Measurements from ENCODE around the gene P2RY11. TPM values are rescaled to one million over a fixed set of nuclear protein-coding genes. Genes with fewer than 3 reads are reported as not detected.

P2RY11 gene
- total RNA-seq, 4 donors from 2014 or later: 2.4 to 16.8 (median 5.7) TPM; not detected in 1

DNA sequence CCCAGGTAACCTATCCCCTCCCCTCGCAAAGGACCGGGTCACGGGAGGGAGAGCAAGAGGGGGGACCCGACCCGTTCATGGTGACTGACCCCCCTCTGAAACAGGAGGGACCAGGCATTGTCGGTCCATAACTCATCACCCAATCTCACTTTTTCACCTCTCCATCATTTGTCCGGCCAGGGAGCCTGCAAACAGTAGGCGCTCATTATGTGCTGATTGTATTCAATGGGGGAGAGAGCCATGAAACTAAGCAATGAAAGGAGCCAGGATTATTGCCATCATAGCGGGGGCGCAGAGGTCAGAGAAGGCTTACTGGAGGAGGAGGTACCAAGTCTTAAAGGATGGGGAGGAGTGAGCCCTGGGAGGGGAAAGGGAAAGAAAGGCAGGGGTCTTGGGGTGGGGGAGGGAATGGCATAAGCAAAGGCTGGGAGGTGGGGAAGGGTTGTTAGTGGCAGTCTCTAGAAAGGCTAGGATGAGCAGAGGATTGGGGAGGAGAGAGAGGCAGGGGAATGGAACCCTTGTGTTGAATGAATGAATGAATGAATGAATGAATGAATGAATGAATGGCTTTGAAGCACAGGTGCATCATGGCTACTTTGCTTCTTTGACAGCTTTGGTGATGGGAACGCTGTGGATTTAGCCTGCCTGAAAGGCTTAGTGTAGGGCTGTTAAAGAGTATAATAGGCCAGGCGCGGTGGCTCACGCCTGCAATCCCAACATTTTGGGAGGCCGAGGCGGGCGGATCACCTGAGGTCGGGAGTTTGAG, 24.0 kb upstream of the P2RY11 start:
- no peak for TF ChIP-seq CTCF (IDR thresholded peaks at IDR 0.05; ENCODE audit: low read depth)

DNA sequence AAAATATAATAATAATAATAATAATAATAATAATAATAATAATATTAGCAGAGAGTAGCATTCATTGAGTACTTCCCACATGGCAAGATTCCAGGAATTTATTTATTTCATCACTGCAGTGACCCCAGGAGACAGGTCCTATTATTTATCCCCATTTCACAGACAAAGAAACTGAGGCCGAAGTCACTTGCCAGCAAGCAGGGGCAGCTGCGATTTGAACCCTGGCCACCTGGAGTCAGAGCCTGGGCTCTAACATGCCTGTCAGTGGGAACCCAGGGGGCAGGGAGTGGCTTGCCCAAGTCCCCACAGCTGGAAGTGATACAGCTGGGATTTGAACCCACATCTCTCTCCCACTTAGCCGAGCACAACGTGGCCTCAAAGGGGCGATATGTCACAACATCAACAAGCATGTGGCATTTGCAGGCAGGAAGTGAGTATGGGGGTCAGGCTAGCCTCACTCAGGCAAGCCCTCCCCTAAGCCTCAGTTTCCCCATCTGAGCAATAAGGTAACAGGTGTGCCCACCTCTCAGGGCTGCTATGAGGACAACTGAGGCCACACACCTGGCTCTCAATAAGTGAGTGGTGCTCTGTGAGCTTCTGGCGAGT, 22.4 kb upstream of the P2RY11 start:
- TF ChIP-seq CTCF (IDR thresholded peaks at IDR 0.05; ENCODE audit: low read depth): no peak

DNA sequence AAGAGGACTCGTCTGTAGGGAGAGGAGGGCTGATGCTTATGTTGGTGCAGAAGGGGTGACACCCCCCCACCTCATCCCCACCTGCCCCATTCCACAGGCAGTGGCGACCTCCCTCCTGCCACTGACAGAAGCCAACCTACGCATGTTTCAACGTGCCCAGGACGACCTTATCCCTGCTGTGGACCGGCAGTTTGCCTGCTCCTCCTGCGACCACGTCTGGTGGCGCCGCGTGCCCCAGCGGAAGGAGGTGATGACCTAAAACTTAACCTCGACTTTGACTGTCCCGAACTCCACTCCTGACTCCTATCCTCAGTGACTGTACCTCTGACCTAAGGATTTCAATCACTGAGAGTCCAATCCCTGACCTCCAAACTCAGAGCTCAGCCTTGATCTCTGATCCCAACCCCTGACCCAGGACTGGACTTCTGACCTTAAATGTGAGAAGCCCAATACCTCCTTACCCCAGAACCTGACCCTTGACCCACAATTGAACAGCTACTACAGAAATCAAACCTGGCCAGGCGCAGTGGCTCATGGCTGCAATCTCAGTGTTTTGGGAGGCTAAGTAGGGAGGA, 21.6 kb upstream of the P2RY11 start:
- no peak for TF ChIP-seq CTCF (IDR thresholded peaks at IDR 0.05; ENCODE audit: low read depth)

GRCh38 chr19:10091370-10091687, 20.2 kb upstream of the P2RY11 start:
- TF ChIP-seq CTCF (IDR thresholded peaks at IDR 0.05; ENCODE audit: low read depth): no peak

DNA sequence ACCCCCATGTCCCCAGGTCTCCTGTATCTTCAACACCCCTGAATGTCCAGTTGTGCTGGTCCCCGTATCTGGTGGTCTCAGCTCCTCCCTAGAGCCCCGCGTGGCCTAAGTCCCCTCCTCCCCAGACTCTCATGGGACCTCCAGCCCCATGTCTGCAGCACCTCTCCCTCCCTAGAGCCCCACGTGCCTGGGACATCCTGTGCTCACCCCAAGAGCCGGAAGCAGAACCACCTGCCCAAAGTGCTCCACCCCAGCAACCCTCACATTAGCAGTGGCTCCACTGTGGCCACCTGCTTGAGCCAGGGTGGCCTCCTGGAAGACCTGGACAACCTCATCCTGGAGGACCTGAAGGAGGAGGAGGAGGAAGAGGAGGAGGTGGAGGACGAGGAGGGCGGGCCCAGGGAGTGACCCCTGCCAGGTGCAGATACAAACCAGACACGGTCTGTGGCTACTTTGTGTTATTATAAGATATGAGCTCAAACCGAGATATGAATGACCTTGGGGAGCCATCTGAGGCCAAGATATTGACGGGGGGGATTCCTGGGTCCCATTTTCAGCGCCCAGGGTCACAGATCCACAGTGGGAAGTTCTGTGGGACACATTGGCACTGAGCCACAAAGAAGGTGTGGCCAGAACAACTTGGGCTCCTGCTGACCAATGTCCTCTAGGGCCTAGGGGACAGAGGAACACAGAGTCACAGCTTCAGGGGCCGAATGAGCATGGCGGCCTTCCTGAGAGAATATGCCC, 19.4 kb upstream of the P2RY11 start:
- no peak for TF ChIP-seq CTCF (IDR thresholded peaks at IDR 0.05; ENCODE audit: low read depth)

DNA sequence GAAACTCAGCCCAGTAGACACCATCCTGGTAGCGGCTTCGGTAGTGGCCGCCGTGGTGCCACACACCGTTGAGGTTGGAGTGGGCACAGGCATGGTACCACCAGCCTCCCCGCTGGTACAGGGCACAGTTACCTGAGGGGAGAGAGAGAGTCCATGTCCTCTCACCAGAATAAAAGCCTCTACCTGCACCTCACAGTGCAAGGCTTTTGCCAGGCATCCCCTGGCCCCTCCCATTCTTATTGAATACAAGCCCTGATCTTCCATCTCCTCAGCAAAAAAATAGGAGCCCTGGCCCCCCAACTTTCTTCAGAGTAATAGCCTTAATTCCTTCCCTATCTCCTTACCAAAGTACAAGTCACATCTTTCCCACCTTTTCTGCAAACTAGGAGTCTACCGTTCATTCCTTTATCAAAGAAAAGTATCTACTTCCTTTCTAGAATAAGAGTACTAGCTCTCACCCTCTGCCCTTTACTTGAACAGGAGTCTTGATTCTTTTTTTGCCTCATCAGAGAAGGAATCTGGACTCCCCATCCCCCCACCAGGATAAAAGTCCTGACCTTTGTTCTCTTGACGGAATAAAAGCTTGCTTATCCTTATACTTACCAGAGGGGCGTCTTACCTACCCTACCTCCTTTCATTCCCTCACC, 18.7 kb upstream of the P2RY11 start:
- no peak for TF ChIP-seq CTCF (IDR thresholded peaks at IDR 0.05; ENCODE audit: low read depth)
